ENCODE results near the gene ITGB4.
A peak's percentile ranks its signal among the peaks of the same experiment; 100 is the strongest.
"Not testable (repeated sequence)": the region's sequence is repeated elsewhere in the genome, so short reads cannot be mapped to it uniquely, and the experiment has no call there.

ITGB4 gene

GRCh38 chr17:75773808-75774470 lies 52.7 kb downstream of the ITGB4 start:
- CTCF ChIA-PET: interaction anchor here (1.1 to 3.7 kb wide), 6 partner anchors 9 to 81 kb away, joined by 3 to 19 read pairs (median 6); partner anchors contain the start of genes GALK1 and WBP2
- POLR2A ChIA-PET: interaction anchor here (2.2 to 8.1 kb wide), 3 partner anchors 9 to 82 kb away, joined by 11 to 206 read pairs (median 63); partner anchors contain the start of genes GALK1, UNK and WBP2
- no peak for TF ChIP-seq FOXM1 (IDR thresholded peaks at IDR 0.05; ENCODE audit: borderline replicate concordance)
- TF ChIP-seq LEF1 (IDR thresholded peaks at IDR 0.05; ENCODE audit: borderline replicate concordance): no peak
- no peak for TF ChIP-seq SP1 (IDR thresholded peaks at IDR 0.05)
- TF ChIP-seq CTBP1 (IDR thresholded peaks at IDR 0.05; ENCODE audit: borderline replicate concordance): no peak
- no peak for TF ChIP-seq FOXA1 (IDR thresholded peaks at IDR 0.05)
- no peak for TF ChIP-seq FOXK2 (IDR thresholded peaks at IDR 0.05)
- no peak for TF ChIP-seq HDGF (IDR thresholded peaks at IDR 0.05; ENCODE audit: borderline replicate concordance)
- no peak for TF ChIP-seq ARNT (IDR thresholded peaks at IDR 0.05)
- TF ChIP-seq ZNF384 (IDR thresholded peaks at IDR 0.05): no peak
- no peak for TF ChIP-seq SUZ12 (IDR thresholded peaks at IDR 0.05)
- no peak for TF ChIP-seq ELF4 (IDR thresholded peaks at IDR 0.05)
- TF ChIP-seq PKNOX1 (IDR thresholded peaks at IDR 0.05): no peak
- TF ChIP-seq TARDBP (IDR thresholded peaks at IDR 0.05): no peak
- no peak for TF ChIP-seq L3MBTL2 (conservative IDR thresholded peaks at IDR 0.05)
- TF ChIP-seq BHLHE40 (IDR thresholded peaks at IDR 0.05; ENCODE audit: borderline replicate concordance): no peak
- no peak for TF ChIP-seq NFRKB (IDR thresholded peaks at IDR 0.05)
- no peak for DNase-seq (ENCODE audit: extremely low spot score)

- TF ChIP-seq FOXA1 (IDR thresholded peaks at IDR 0.05) (no peak), HDGF (IDR thresholded peaks at IDR 0.05; ENCODE audit: borderline replicate concordance) (no peak), SUZ12 (IDR thresholded peaks at IDR 0.05) (no peak), ZNF384 (IDR thresholded peaks at IDR 0.05) (no peak), LEF1 (IDR thresholded peaks at IDR 0.05; ENCODE audit: borderline replicate concordance) (no peak), SP1 (IDR thresholded peaks at IDR 0.05) (no peak), NFRKB (IDR thresholded peaks at IDR 0.05) (no peak), ARNT (IDR thresholded peaks at IDR 0.05) (no peak), ELF4 (IDR thresholded peaks at IDR 0.05) (no peak), CTBP1 (IDR thresholded peaks at IDR 0.05; ENCODE audit: borderline replicate concordance) (no peak), TARDBP (IDR thresholded peaks at IDR 0.05) (no peak), L3MBTL2 (conservative IDR thresholded peaks at IDR 0.05) (no peak), BHLHE40 (IDR thresholded peaks at IDR 0.05; ENCODE audit: borderline replicate concordance) (no peak), FOXK2 (IDR thresholded peaks at IDR 0.05) (no peak), FOXM1 (IDR thresholded peaks at IDR 0.05; ENCODE audit: borderline replicate concordance) (no peak), PKNOX1 (IDR thresholded peaks at IDR 0.05) (no peak)
- DNase-seq (ENCODE audit: extremely low spot score): no peak
- CTCF ChIA-PET: interaction anchor here (0.8 to 3.7 kb wide), 4 partner anchors 9 to 27 kb away, joined by 3 to 19 read pairs (median 6); partner anchors contain the start of gene GALK1
- POLR2A ChIA-PET: interaction anchor here (5.6 to 8.1 kb wide), 2 partner anchors 10 to 11 kb away, joined by 63 to 206 read pairs; partner anchors contain the start of genes GALK1 and UNK
These were observed 53.3 kb downstream of the ITGB4 start for GRCh38 chr17:75774471-75774990.

- peak; percentile 7 for DNase-seq (ENCODE audit: extremely low spot score)
- CTCF ChIA-PET: interaction anchor here (0.5 to 3.7 kb wide), 5 partner anchors 8 to 152 kb away, joined by 3 to 19 read pairs (median 7); partner anchors contain the start of gene GALK1
- POLR2A ChIA-PET: interaction anchor here (0.8 to 8.1 kb wide), 4 partner anchors 10 to 80 kb away, joined by 3 to 206 read pairs (median 38); partner anchors contain the start of genes GALK1, UNK and WBP2
- no peak for TF ChIP-seq FOXA1 (IDR thresholded peaks at IDR 0.05)
- no peak for TF ChIP-seq NFRKB (IDR thresholded peaks at IDR 0.05)
- TF ChIP-seq SUZ12 (IDR thresholded peaks at IDR 0.05): no peak
- no peak for TF ChIP-seq TARDBP (IDR thresholded peaks at IDR 0.05)
- TF ChIP-seq ELF4 (IDR thresholded peaks at IDR 0.05): peak; percentile 40; the same call in 1 of the 2 replicates
- no peak for TF ChIP-seq HDGF (IDR thresholded peaks at IDR 0.05; ENCODE audit: borderline replicate concordance)
These were observed 53.9 kb downstream of the ITGB4 start for GRCh38 chr17:75774991-75775668.

- no peak for DNase-seq (ENCODE audit: extremely low spot score)
- TF ChIP-seq HDGF (IDR thresholded peaks at IDR 0.05; ENCODE audit: borderline replicate concordance) (no peak), ELF4 (IDR thresholded peaks at IDR 0.05) (peak; percentile 31; the same call in 1 of the 2 replicates)
- ChIA-PET POLR2A (interaction anchor here (0.7 to 8.1 kb wide), 12 partner anchors 9 to 156 kb away, joined by 3 to 206 read pairs (median 4); partner anchors contain the start of genes GALK1, UNK and WBP2), CTCF (interaction anchor here (1.0 to 2.0 kb wide), 5 partner anchors 26 to 84 kb away, joined by 3 to 7 read pairs (median 3); no protein-coding TSS in a partner anchor)
These were observed 55.4 kb downstream of the ITGB4 start for GRCh38 chr17:75776386-75777295.

- CTCF ChIA-PET: interaction anchor here (1.0 to 2.0 kb wide), 3 partner anchors 27 to 50 kb away, joined by 3 to 7 read pairs (median 4); no protein-coding TSS in a partner anchor
These were observed 56.1 kb downstream of the ITGB4 start for GRCh38 chr17:75777296-75777922.

GRCh38 chr17:75778066-75778860 lies 57.0 kb downstream of the ITGB4 start:
- ChIA-PET POLR2A (interaction anchor here (1.0 to 8.1 kb wide), 7 partner anchors 8 to 52 kb away, joined by 3 to 206 read pairs (median 19); partner anchors contain the start of gene GALK1), CTCF (interaction anchor here (1.5 kb wide), 1 partner anchor 49 kb away, joined by 4 read pairs; no protein-coding TSS in a partner anchor)

More at GRCh38 chr17:75777296-75777922, 56.1 kb downstream of the ITGB4 start:
- DNase-seq (ENCODE audit: extremely low spot score): no peak
- POLR2A ChIA-PET: interaction anchor here (0.9 to 8.1 kb wide), 11 partner anchors 8 to 156 kb away, joined by 3 to 206 read pairs (median 4); partner anchors contain the start of genes GALK1 and UNK
- TF ChIP-seq NFRKB (IDR thresholded peaks at IDR 0.05) (no peak), TARDBP (IDR thresholded peaks at IDR 0.05) (no peak), SUZ12 (IDR thresholded peaks at IDR 0.05) (no peak), FOXA1 (IDR thresholded peaks at IDR 0.05) (no peak), LEF1 (IDR thresholded peaks at IDR 0.05; ENCODE audit: borderline replicate concordance) (no peak), ZNF384 (IDR thresholded peaks at IDR 0.05) (no peak)

More at GRCh38 chr17:75778066-75778860, 57.0 kb downstream of the ITGB4 start:
- DNase-seq (ENCODE audit: extremely low spot score): not testable (repeated sequence)

Data from HEK293T (cell line).